Measurements from ENCODE around the gene TMEM121B.

DNA sequence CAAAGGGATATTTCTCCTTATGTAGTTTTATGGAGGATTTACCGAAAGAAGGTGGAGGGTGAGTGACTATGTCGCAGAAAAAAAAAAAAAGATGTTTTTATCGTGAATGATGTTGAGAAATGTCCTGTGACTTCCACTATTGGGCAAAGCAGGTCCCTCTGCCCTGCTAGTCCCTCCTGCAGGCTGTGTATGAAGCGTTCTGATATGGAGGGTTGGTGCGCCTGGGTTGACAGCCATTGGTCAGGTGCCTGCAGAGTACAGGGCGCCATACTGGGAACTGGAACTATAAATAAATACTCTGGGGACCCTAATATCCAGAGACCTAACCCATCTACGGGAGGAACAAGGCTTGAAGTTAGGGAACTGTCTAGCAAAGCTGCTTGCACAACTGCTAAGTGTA lies 34.9 kb downstream of the TMEM121B start:
- no peak for TF ChIP-seq EP300 (IDR thresholded peaks at IDR 0.05; ENCODE audit: low read depth)
- TF ChIP-seq, protein P1, sequence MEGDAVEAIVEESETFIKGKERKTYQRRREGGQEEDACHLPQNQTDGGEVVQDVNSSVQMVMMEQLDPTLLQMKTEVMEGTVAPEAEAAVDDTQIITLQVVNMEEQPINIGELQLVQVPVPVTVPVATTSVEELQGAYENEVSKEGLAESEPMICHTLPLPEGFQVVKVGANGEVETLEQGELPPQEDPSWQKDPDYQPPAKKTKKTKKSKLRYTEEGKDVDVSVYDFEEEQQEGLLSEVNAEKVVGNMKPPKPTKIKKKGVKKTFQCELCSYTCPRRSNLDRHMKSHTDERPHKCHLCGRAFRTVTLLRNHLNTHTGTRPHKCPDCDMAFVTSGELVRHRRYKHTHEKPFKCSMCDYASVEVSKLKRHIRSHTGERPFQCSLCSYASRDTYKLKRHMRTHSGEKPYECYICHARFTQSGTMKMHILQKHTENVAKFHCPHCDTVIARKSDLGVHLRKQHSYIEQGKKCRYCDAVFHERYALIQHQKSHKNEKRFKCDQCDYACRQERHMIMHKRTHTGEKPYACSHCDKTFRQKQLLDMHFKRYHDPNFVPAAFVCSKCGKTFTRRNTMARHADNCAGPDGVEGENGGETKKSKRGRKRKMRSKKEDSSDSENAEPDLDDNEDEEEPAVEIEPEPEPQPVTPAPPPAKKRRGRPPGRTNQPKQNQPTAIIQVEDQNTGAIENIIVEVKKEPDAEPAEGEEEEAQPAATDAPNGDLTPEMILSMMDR (IDR thresholded peaks at IDR 0.05): no peak
